ENCODE data around the gene ARHGEF7. TPM values are rescaled to one million over a fixed set of nuclear protein-coding genes. Genes with fewer than 3 reads are reported as not detected.
A peak's percentile ranks its signal among the peaks of the same experiment; 100 is the strongest.

Gene ARHGEF7
- total RNA-seq, 1 experiment from 2014 or later = 46.2 TPM

GRCh38 chr13:111153279-111153976 lies 38.3 kb downstream of the ARHGEF7 start:
- Histone ChIP-seq H3K9ac (ENCODE audit: low read length) (peak overlapping the region; percentile 94), H3K27ac (ENCODE audit: low read depth, low read length) (peak overlapping the region; percentile 95), H3K9me3 (ENCODE audit: control insufficient read depth in 1 of 2, insufficient read depth in 1 of 2, low read depth in 1 of 2, low read length in 2 of 2) (no peaks in the 10 kb centered on the region), H3K79me2 (ENCODE audit: insufficient read depth, low read length) (peaks cover 48% of the 10 kb centered on the region), H2AFZ (ENCODE audit: low read depth, low read length, poor library complexity, severe bottlenecking) (no peak overlapping the region), H3K4me3 (replicated peaks in 1 of 2; ENCODE audit: low read depth in 1 of 2, low read length in 2 of 2) (peak overlapping the region; percentile 57 to 83), H3K27me3 (ENCODE audit: insufficient read depth, low read length) (peaks cover 6% of the 10 kb centered on the region; the same call in 1 of the 2 replicates), H3K4me1 (ENCODE audit: control insufficient read depth in 1 of 2, insufficient read depth in 2 of 2, low read length in 2 of 2) (peaks cover 10 to 22% of the 10 kb centered on the region in 2 experiments), H4K20me1 (ENCODE audit: insufficient read depth) (no peaks in the 10 kb centered on the region), H3K36me3 (ENCODE audit: control insufficient read depth in 1 of 2, insufficient read depth in 2 of 2, low read length in 2 of 2) (no peaks in the 10 kb centered on the region), H3K9me2 (ENCODE audit: insufficient read depth) (no peaks in the 10 kb centered on the region), H3K4me2 (ENCODE audit: low read length) (peak overlapping the region; percentile 91)
- ChIA-PET POLR2A (no interaction called here), RAD21 (ENCODE audit: low non-redundant PET in 1 of 2, low total read pairs in 2 of 2, uncharacterized antibody in 2 of 2, unreplicated experiment in 2 of 2) (no interaction called here), CTCF (interaction anchor here (1.6 kb wide), 1 partner anchor 86 kb away, joined by 3 read pairs; no protein-coding TSS in a partner anchor)
- intact Hi-C loops (cut with micrococcal nuclease) = no loop called here
- peak; percentile 75 for DNase-seq (ENCODE audit: low read depth, low spot score)
- peak; percentile 88 for TF ChIP-seq POLR2AphosphoS5 (IDR thresholded peaks at IDR 0.05; ENCODE audit: low read depth, low read length)
- TF ChIP-seq ELF1 (IDR thresholded peaks at IDR 0.05; ENCODE audit: borderline replicate concordance, low read depth) = peak; percentile 80
- TF ChIP-seq TCF7L2 (IDR thresholded peaks at IDR 0.05; ENCODE audit: borderline replicate concordance, extremely low read depth, insufficient read depth, insufficient read length) = peak; percentile 13
- TF ChIP-seq JUND (IDR thresholded peaks at IDR 0.05) = no peak; the same call in 1 of the 2 replicates
- peak; percentile 99 for TF ChIP-seq ZFX (IDR thresholded peaks at IDR 0.05)
- TF ChIP-seq SIN3A (IDR thresholded peaks at IDR 0.05; ENCODE audit: low read depth) = peak; percentile 90
- no peak for TF ChIP-seq POLR2A (IDR thresholded peaks at IDR 0.05; ENCODE audit: borderline replicate concordance, extremely low read depth, insufficient read depth, insufficient read length)
- TF ChIP-seq FOSL1 (IDR thresholded peaks at IDR 0.05; ENCODE audit: low read depth) = no peak
- TF ChIP-seq, protein P1, sequence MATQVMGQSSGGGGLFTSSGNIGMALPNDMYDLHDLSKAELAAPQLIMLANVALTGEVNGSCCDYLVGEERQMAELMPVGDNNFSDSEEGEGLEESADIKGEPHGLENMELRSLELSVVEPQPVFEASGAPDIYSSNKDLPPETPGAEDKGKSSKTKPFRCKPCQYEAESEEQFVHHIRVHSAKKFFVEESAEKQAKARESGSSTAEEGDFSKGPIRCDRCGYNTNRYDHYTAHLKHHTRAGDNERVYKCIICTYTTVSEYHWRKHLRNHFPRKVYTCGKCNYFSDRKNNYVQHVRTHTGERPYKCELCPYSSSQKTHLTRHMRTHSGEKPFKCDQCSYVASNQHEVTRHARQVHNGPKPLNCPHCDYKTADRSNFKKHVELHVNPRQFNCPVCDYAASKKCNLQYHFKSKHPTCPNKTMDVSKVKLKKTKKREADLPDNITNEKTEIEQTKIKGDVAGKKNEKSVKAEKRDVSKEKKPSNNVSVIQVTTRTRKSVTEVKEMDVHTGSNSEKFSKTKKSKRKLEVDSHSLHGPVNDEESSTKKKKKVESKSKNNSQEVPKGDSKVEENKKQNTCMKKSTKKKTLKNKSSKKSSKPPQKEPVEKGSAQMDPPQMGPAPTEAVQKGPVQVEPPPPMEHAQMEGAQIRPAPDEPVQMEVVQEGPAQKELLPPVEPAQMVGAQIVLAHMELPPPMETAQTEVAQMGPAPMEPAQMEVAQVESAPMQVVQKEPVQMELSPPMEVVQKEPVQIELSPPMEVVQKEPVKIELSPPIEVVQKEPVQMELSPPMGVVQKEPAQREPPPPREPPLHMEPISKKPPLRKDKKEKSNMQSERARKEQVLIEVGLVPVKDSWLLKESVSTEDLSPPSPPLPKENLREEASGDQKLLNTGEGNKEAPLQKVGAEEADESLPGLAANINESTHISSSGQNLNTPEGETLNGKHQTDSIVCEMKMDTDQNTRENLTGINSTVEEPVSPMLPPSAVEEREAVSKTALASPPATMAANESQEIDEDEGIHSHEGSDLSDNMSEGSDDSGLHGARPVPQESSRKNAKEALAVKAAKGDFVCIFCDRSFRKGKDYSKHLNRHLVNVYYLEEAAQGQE (IDR thresholded peaks at IDR 0.05; ENCODE audit: low read depth) = no peak
- TF ChIP-seq EGR1 (IDR thresholded peaks at IDR 0.05; ENCODE audit: low read depth) = peak; percentile 94
- peak; percentile 22; the same call in 1 of the 2 replicates for TF ChIP-seq RAD21 (IDR thresholded peaks at IDR 0.05; ENCODE audit: low read depth)
- TF ChIP-seq SRF (IDR thresholded peaks at IDR 0.05; ENCODE audit: low read depth) = peak; percentile 91
- peak; percentile 72; the same call in 1 of the 2 replicates for TF ChIP-seq MAX (IDR thresholded peaks at IDR 0.05)
- 0 out of 2 replicates have a peak, but pooled peaks have one; percentile 20 for TF ChIP-seq CBX3 (IDR thresholded peaks at IDR 0.05; ENCODE audit: low read depth)
- TF ChIP-seq, protein P2, sequence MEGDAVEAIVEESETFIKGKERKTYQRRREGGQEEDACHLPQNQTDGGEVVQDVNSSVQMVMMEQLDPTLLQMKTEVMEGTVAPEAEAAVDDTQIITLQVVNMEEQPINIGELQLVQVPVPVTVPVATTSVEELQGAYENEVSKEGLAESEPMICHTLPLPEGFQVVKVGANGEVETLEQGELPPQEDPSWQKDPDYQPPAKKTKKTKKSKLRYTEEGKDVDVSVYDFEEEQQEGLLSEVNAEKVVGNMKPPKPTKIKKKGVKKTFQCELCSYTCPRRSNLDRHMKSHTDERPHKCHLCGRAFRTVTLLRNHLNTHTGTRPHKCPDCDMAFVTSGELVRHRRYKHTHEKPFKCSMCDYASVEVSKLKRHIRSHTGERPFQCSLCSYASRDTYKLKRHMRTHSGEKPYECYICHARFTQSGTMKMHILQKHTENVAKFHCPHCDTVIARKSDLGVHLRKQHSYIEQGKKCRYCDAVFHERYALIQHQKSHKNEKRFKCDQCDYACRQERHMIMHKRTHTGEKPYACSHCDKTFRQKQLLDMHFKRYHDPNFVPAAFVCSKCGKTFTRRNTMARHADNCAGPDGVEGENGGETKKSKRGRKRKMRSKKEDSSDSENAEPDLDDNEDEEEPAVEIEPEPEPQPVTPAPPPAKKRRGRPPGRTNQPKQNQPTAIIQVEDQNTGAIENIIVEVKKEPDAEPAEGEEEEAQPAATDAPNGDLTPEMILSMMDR (IDR thresholded peaks at IDR 0.05 in 2 of 3, conservative IDR thresholded peaks at IDR 0.05 in 1 of 3; ENCODE audit: borderline replicate concordance in 1 of 3, insufficient read depth in 1 of 3, low read depth in 2 of 3, low read length in 2 of 3) = peak in 2 of 3 experiments; percentile 17 to 18; a peak in 2 of 6 replicates
- BruUV-seq (replicated peaks) = no TSS peak
- ATAC-seq = peak; percentile 90
